ENCODE data around the gene FLT4.

The FLT4 gene

GRCh38 chr5:180603076-180603594, 46.3 kb downstream of the FLT4 start:
- no peak for DNase-seq

- DNase-seq, result no peak
Observed at GRCh38 chr5:180602481-180603075, 46.8 kb downstream of the FLT4 start.

- DNase-seq, result no peak
Observed at GRCh38 chr5:180601591-180602480, 47.6 kb downstream of the FLT4 start.

DNA sequence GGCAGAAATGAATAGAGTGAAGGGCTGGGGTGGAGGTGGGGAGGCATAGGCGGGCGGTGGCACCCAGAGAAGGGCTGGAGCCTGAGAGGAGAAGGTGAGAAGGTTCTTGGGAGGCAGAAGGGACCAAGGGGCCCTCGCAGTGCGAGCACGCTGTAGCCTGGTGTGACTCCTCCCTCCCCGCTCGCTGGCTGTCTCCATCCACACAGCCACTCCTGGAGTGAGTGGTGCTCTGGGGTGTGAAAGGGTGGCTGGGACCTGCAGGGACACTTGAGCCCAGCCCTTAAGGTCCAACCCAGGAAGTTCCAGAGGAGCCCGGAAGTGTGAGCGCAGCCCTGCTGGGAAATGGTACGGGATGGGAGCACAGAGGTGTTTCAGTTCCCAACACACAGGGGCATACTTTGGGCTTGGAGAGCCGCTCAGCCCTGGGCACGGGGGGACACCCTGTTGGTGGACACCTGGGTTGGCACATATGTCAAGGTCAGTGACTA, 48.8 kb downstream of the FLT4 start:
- no peak for DNase-seq

DNA sequence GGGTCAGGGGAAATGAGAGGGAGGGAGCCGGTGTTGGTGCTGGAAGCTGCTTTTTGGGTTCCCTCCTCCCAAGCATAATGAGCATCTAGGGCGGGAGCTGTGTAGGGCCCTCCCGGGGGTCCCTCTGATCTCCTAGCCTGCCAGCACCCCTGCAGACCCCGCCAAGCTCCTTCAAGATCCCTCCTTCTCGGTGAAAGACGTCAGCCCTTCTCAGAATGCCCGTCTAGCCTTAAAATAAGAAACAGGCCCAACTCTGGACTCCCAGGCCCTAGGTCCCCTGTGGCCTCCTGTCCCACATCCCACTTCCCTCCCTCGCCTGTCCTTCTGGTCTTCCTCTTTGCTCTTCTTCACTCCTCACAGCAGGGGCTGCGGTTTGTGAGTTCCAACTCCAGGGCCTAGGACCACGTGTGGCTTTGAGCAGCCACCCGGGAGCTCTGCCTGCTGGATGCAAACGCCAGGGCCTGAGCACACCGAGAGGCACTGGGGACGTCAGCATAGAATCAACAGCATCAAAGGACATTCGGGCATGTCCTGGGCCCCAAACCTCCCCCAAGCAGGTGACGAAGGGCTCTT, 49.3 kb downstream of the FLT4 start:
- DNase-seq, result no peak

- no peak for DNase-seq
Observed at GRCh38 chr5:180599590-180599914, 49.8 kb downstream of the FLT4 start.

GRCh38 chr5:180598797-180599589, 50.4 kb downstream of the FLT4 start:
- DNase-seq, result no peak

DNA sequence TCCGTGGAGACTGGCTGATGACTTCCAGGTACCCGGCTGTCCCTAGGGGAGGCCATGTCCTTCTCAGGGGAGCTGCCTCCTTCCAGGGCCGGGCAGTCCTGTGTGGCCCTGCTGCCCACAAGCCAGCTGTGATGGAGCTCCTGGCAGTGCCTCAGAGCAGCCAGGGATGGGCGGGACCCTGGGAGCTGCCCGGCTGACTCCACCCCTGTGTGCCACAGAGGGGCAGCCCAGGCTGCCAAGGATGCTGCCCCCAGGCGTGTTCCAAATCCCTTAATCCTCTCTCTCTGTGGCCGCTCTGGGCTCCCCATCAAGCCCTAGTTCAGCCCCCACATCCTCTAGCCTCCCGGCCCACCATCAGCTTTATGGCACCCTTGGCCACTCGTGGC, 51.1 kb downstream of the FLT4 start:
- DNase-seq, result no peak

DNA sequence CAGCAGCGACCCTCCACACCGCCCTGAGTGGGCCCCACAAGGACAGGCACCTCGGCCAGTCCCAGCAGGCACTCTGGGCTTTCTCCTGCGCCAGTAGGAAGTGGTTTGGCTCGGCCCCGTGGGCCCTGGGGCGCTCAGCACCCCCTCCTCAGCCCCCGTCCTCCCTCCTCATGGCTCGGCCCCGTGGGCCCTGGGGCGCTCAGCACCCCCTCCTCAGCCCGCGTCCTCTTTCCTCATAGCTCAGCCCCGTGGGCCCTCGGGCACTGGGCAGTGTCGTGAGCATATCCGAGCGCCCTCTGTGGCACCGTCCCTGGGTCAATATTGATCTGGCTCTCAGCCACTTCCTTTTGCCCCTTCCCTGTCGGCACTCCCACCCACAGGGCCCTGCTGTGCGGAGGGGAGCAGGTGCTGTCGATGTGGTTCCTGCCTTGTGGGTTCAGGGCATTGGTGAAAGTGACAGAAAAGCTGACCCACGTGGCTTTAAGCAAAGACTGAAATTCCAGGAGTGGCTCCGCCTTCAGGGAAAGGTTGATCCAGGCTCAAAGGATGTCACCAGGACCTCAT, 52.6 kb downstream of the FLT4 start:
- no peak for DNase-seq

- no peak for DNase-seq
Observed at GRCh38 chr5:180596115-180596667, 53.2 kb downstream of the FLT4 start.

- no peak for DNase-seq
Observed at GRCh38 chr5:180595381-180596114, 53.9 kb downstream of the FLT4 start.

DNA sequence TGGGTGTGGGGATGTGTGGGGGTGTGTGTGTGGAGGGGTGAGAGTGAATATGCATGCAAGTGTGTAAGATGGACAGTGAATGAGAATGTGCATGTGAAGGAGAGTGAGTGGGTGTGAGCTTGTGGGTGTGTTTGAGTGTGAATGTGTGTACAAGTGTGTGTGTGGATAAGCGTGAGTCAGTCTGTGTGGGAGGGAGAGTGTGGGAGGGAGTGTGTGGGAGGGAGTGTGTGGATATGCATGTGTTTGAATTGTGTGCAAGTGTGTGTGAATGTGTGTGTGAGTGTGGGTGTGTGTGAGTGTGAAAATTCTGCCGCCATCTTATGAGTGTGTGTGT, 54.4 kb downstream of the FLT4 start:
- DNase-seq, result no peak

- no peak for DNase-seq
Observed at GRCh38 chr5:180594311-180595045, 54.9 kb downstream of the FLT4 start.

DNA sequence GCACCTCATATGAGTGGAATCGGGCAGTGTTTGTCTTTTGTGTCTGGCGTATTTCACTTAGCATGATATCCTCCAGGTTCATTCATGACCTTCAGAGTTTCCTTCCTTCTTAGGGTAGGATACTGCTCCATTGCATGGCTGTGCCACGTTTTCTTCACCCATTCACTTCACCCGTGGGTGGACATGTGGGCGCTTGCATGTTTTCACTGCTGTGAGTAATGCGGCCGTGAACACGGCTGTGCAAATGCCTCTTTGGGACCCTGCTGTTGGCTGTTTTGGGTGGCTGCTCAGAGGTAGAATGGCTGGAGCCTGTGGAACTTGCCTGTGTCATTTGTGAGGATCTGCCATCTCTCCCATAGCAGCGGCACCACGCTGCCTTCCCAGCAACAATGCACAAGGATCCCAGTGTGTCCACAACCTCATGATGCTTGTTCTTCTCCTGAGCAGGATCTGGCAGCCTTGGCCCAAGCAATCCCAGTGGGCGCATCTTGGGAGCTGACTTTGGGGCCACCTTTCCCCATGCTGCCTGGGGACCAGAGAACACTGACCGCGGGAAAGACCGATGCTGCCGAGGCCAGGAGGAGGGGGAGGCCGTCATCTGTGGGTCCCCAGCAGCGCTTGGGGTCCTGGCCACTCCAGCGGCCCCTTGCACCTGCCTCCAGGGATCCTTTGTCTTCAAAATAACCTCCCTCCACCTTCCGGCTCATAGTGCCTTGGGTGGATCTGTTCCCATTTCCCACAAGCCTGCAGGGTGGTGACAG, 55.8 kb downstream of the FLT4 start:
- no peak for DNase-seq

- no peak for DNase-seq
Observed at GRCh38 chr5:180592176-180592575, 57.2 kb downstream of the FLT4 start.

DNA sequence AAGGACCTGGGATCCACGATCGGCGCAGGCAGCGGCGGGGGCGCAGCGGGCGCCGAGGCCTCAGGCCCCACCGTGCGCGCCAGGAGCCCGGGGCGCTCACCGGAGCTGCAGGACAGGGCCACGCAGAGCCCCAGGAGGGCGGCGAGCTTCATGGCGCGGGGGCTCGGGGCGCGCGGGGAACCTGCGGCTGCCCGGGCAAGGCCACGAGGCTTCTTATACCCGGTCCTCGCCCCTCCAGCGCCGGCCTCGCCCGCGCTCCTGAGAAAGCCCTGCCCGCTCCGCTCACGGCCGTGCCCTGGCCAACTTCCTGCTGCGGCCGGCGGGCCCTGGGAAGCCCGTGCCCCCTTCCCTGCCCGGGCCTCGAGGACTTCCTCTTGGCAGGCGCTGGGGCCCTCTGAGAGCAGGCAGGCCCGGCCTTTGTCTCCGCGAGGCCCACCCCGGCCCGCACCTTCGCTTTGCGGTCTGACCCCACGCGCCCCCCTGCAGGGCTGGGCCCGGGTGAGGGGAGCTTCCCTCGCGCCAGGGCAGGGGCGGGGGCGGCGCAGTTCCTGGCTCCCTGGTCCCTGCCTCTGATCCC, 58.0 kb downstream of the FLT4 start, which contains the start of gene SCGB3A1:
SCGB3A1 (minus strand) TSS at position 189 of the 577 bp plus-strand sequence; CDS start at position 152, 37 bp downstream.
- DNase-seq, result no peak

DNA sequence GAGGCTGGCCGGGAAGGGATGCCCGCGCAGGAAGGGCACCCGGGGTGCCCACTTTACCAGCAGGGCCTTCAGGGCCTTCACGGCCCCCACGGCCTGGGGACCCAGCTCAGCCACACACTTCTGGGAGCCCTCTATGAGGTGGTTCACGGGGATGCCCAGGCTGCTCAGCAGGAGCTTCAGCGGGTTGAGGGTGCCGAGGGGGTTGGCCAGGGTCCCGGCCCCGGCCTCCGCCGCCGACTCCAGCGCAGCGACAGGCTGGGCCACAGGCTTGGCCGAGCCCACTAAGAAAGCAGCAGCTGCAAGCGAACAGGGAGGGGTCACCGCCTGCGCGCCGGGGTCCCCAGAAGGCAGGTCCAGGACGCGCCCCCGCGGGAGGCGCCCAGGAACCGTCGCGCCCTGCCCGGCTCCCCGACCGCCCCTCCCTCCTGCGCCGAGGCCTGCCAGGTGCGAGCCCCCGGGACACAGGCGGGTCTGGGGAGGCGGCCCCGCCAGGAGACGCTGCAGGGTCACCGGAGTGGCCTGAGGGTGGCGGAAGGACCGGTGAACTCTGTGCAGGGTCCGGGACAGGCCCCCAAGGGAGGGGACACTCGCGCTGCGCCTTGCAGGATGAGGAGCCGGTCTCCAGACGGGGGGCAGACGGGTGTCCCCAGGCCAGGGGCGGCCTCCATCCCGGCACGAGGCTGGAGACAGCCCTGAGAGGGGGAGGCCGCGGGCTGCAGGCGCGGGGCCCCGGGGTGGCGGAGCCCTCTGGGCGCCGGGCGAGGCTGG, 58.7 kb downstream of the FLT4 start:
- no peak for DNase-seq

GRCh38 chr5:180589771-180590542, 59.4 kb downstream of the FLT4 start:
- DNase-seq, result no peak
